ENCODE measurements around the gene DCST1.

- TF ChIP-seq CTCF (IDR thresholded peaks at IDR 0.05) (no peak), POLR2A (IDR thresholded peaks at IDR 0.05) (no peak)
These were observed 42.7 kb downstream of the DCST1 start for GRCh38 chr1:155076371-155076770.

Measured in body of pancreas (tissue), 4 donors.